Stimulated activated naive CD4-positive, alpha-beta T cell (primary cell): ENCODE measurements around the gene TSSK3.

Experiments used
- DNase-seq, 6 experiments: peaks; one replicate each; lab custom pipeline; 2025; lab: John Stamatoyannopoulos, UW

TSSK3 gene, protein sequence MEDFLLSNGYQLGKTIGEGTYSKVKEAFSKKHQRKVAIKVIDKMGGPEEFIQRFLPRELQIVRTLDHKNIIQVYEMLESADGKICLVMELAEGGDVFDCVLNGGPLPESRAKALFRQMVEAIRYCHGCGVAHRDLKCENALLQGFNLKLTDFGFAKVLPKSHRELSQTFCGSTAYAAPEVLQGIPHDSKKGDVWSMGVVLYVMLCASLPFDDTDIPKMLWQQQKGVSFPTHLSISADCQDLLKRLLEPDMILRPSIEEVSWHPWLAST

DNA sequence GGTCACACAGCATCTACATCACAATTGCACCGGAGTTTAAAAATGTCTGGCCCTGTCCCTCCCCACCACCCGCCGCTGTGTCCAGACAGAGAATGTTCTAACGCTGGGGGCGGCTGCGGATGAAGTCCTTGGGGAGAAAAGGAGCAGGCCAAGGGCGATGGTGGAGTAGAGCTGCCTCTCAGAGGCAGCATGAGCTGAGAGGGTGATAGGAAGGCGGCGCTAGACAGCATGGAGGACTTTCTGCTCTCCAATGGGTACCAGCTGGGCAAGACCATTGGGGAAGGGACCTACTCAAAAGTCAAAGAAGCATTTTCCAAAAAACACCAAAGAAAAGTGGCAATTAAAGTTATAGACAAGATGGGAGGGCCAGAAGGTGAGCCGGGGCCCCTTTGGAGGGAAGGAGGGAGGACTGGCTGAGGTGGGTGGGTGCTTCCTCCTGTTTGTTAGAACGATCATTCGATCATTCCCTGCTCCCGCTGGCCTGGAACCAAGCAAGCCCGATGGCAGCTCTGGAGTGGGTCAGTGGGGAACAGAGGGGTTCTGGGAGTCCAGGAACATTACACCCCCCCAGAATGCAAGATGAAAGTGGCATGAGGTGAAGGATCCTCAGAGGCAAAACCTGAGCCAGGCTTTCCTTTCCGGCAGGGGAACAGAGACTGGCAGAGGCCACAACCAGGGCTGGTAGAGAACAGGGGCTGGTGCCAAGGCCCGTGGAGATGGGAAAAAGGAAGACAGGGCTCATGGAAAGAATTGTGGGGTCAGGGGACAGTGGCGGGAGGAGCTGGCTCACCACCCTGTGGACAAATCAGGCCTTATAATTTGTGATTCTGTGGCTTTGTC lies at the start of gene TSSK3, which contains the start of gene FAM229A:
TSS of gene TSSK3 (plus strand) at position 66 of the 840 bp plus-strand sequence. CDS start at position 229, 163 bp downstream.
TSS of gene FAM229A (minus strand) at position 12 of the 840 bp plus-strand sequence. CDS start 394 bp downstream, outside the sequence.
- no peak for DNase-seq

DNA sequence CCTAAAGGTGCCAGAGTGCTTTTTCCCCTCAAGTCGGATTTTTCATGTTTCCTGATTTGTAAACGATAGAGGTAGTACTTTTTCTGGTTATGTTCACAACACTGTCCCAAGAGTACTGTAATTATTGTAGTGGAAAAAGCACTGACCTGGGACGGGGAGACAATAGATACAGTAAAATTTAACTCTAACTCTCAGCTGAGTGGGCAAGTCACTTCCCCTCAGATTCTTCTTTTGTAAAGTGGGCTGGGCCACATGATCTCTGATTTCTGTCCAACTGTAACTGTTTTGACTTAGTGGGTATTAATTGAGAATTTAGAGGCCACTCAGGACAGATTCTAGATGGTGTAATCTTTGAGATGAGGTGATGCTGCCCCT lies 45.4 kb upstream of the TSSK3 start:
- no peak for DNase-seq

DNA sequence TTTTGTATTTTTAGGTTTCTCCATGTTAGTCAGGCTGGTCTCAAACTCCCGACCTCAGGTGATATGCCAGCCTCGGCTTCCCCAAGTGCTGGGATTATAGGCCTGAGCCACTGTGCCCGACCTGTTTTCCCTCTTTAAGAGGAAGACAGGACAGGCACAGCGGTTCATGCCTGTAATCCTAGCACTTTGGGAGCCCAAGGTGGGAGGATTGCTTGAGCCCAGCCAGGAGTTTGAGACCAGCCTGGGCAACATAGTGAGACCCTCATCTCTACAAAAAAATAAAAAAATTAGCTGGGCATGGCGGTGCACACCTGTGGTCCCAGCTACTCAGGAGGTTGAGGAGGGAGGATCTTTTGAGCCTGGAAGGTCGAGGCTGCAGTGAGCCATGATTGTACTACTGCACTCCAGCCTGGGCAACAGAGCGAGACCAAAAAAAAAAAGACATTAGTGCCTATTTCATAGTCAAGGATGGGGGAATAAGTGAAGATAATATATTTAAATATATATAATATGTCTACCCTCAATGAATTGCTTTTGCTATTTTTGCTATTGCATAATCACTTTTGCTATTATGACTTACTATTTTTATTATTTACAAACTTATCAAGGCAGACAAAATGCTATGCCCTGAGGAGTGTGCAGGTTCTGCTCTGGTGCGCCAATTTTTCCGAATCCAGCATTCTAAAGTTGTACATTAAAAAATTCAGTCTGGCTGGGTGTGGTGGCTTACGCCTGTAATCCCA lies 44.0 kb upstream of the TSSK3 start:
- DNase-seq: no peak

DNA sequence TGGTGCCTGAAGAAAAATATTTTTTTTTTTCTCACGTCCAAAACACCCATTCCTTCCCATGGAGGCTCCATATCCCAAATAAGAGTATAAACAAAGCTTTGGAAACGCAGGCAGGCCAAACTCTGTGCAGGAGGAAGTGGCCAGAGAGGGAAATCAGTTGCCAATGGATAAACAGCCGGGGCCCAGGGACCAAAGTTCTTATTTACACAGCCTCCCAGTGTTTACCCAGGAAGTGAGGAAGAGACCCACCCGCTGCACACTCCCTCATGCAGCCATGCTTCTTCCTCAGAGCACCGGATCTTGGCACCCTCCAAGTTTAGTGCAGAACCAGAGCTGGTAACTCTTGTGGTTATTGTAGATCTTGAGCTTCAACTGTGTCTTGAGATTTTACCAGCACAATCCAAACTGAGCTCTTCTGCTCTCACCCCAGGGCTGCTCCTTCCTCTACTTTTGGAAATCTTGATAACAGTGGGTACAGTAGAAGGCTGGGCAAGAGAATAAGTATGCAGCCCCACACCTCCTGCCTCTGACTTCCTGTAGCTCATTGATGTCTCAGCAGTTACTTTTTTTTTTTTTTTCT lies 40.5 kb upstream of the TSSK3 start:
- DNase-seq: peak in 4 of 6 experiments; percentile 36 to 68 (median 57)

DNA sequence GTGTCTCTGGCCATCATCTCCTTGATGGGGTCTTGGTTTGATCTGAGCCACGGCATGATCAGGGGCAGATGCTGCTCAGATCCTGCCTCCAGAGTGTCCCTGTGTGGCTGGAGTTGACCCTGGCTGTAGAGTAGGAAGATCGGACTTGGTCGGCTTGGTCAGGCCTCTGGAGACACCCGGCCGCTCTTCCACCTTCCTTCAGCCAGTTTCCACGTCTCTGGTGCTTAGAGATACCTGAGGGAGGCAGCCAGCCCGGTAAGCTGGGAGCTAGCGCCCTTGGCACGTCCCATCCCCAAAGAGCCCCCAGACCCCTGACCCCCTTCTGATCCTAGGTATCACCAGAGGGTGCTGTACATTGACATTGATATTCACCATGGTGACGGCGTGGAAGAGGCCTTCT lies 35.1 kb upstream of the TSSK3 start:
- DNase-seq: no peak

DNA sequence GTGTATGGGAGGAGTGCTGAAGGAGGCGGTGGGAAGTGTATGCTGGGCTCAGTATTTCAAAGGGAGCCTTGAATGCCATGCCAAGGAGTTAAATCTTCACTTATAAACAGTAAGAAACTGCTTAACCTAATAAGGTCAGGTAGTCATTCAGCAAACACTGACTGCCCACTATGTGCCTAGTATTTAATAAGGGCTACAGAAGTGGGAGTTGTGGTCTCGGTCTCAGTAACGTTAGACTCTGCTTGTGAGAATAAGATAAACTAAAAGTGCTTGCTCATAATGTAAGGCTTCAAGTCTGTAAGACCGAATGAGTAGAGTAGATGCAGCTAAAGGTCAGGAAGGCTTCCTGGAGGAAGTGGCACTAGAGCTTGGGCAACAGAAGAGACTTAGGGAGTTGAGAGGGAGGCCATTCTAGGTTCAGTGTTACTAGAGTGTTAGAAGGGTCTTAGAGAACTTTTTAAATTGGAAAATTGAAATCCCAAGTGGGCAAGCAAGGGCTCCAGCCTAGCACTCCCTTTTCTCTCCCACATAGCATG lies 32.3 kb upstream of the TSSK3 start:
- DNase-seq: no peak

DNA sequence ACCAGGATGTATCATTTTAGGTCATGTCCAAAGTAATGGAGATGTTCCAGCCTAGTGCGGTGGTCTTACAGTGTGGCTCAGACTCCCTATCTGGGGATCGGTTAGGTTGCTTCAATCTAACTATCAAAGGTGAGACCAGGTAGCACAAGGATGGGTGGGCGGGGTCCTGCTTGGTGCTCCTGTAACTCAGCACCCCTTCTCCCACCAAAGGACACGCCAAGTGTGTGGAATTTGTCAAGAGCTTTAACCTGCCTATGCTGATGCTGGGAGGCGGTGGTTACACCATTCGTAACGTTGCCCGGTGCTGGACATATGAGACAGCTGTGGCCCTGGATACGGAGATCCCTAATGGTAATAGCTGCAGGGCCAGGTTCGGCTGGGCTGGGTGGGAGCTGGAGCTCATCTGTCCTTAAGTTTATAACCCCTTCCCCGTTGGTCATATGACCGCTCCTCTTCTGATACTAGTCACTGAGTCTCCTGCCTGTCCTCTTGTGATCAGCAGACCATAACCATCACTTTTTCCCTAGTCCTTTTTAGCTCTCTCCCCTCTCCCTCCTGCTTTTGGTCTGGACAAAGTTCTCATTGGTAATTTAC lies 31.7 kb upstream of the TSSK3 start:
- DNase-seq: no peak

DNA sequence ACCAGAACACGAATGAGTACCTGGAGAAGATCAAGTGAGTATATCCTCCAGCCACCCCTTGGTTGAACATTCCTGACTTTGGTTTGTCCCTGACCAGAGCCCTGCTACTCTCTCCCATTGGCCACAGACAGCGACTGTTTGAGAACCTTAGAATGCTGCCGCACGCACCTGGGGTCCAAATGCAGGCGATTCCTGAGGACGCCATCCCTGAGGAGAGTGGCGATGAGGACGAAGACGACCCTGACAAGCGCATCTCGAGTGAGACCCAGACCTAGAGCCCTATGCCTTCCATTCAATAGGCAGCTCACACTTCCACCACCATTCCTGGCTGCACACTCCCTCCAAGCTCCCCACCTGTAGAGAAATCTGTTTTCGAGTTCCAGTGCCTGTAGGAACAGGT lies 30.8 kb upstream of the TSSK3 start:
- no peak for DNase-seq

DNA sequence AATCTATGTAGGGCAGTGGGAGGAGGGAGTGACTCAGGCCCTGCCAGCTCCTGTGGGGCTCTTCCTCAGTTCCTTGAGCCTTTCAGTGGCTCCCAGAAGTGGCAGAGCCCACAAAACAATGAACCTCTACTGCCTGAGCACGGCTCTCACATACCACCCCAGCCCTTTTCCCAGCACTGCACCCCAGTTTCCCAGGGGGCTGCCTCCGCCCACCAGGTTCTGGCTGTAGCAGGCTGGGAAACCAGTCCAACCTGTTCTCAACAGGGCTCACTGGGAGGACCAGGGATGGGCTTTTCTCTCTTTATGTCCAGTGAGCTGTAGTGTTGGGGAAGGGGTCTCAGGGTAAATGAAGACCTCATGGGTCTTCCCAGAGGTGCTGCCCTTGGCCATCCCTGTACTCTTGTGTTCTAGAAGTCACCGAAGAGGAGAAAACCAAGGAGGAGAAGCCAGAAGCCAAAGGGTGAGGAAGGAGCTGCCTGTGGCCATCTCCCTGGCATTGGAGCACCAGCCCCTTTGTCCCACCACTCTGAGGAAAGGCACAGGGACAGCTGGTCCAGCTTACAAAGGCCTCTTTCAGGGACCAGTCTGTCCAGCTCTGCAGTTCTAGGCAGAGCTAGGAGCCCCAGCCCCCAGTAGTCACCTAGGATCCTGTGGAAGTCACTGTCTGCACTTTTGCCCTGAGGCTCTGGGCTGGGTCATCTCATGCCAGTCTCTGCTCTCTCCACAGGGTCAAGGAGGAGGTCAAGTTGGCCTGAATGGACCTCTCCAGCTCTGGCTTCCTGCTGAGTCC lies 29.9 kb upstream of the TSSK3 start:
- no peak for DNase-seq

DNA sequence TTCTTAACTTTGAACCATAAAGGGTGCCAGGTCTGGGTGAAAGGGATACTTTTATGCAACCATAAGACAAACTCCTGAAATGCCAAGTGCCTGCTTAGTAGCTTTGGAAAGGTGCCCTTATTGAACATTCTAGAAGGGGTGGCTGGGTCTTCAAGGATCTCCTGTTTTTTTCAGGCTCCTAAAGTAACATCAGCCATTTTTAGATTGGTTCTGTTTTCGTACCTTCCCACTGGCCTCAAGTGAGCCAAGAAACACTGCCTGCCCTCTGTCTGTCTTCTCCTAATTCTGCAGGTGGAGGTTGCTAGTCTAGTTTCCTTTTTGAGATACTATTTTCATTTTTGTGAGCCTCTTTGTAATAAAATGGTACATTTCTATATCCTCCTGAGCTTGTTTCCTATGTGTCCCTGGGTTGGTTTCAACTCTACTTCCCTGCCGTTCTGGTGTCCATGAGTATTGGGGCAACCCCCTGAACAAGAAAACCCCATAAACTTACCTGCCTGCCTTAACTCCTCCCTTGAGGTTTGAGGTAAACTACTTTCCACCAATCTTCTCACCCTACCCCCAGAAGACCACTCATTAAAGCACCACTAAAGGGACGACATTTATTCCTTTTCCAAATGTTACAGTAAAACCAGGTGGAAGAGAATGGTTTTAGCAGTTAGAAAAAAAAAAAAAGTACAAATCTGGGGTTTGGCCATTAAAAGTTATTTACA lies 28.9 kb upstream of the TSSK3 start:
- no peak for DNase-seq

DNA sequence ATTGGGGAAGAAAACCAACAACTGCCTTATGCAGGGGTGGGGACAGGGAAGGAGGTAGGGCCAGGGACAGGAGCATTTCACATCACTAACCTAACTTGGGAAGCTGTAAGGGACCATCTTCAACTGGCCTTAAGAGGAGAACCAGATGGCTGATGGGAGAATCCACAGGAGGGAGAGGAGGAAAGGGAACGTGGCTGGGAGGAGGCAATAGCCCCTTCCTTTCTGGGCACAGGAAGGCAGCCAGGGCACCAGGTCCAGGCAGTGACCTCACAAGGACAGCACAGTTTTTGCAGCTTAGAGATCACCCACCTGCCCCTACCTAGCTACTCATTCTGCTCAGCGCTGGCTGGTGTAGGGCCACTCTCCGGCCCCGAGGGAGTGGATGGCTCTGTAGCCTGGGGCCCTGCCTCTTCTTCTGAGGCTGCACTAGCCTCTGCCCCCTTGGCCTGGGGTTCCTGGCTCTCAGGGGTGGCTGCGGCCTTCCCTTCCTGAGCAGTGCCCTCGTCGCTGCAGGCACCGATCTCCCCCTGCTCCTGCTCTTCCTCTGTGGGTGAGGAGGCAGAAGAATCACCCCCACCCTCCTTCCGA lies 28.0 kb upstream of the TSSK3 start:
- DNase-seq: no peak

DNA sequence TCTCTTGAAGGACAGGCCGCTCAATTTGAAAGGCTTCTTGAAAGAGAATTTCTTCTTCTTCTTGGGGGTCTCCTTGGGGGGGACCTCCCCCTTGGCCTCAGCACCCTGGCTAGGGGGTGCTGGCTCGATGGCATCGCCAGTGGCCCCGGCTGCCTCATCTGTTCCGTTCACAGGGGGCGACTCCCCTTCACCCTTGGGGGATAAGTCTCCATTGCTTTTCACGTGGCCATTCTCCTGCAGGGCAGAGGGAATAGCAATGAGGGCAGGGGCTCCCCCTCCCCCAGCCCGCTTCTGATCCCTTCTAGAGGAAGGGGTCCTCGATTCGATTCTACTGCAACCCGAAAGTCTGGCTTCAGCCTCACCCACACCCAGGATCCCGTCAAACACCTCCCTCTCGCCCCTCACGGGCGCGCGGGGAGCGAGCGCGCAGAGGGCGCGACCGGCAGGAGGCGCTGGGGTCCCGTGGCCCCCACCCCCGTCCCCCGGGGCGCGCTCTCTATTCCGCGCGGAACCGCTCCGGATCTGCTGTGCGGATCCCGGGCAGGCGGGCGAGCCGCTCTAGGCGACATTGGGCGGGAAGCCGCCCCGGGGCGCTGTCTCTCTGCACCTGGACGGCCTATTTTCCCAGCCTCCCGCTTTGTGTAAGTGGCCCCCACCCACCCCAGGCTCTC lies 27.3 kb upstream of the TSSK3 start:
- DNase-seq: peak; percentile 47 to 80 (median 70)

DNA sequence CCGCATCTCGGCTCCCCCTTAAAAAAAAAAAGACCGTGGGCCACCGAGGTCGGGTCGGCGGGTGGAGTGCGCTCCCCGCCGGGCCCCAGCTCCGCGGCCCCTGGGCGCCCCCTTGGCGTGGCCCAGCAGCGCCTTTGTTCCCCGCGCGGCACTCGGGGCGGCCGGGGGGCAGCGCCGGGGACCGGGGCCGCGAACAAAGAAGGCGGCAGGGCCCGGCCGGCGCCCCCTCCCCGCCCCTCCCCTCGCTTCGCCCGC lies 26.9 kb upstream of the TSSK3 start:
- peak in 1 of 6 experiments; percentile 44 for DNase-seq

DNA sequence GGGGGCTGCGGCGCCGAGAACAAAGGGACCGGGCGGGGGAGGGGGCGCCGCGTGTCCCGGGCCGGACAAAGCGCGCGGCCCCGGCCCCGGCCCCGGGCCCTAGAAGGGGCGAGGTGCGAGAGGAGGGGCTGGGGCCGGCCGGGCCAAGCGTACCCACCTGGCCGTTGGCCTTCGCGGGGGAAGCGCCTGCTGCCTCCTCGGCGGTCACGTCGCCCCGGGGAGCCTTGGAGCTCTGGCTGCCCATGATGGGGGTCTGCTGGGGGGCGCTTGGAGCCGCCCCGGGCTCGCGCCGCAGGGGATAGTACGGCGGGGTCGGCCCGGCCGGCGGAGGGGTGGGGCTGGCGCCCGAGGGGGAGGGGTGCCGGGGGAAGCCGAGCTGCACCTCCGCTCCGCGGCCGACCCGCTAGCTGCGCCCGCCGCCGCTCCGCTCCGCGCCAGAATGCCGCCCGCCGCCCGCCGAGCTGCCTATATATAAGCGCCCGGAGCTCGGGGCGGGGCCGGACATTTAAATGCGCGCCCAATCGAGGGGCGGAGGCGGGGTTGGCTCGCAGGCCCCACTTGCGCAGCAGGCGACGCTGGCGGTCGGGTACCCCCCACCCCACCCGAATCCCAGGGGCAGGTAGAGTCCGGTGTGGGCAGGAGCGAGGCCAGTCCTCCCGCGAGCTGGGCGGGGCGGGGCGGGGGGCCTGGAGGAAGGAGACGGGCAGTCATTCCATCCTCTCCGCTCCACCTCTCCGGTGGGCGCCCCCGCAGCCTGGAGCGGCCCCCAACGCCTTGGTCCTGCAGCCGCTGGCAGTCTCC lies 26.3 kb upstream of the TSSK3 start, which contains the start of gene MARCKSL1:
TSS of gene MARCKSL1 (minus strand) at position 444 of the 801 bp plus-strand sequence. CDS start at position 244, 200 bp downstream.
- DNase-seq: peak; percentile 76 to 90 (median 88)

DNA sequence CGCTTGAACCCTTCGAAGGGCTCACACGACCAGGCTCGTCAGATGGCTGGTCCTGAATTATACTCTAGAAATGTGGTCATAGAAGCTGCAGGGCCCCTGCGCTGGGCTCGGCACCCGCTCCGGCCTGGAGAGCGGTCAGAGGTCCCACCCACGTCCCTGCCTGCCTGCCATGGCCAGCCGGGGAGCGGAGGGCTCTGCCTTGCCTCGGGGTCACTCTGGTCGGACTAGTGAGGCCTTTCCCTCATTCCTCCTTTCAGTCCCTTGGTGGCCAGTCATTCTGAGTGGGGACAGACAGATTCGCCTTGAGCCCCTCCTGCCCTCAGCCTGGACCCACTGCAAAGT lies 25.8 kb upstream of the TSSK3 start:
- DNase-seq: no peak

DNA sequence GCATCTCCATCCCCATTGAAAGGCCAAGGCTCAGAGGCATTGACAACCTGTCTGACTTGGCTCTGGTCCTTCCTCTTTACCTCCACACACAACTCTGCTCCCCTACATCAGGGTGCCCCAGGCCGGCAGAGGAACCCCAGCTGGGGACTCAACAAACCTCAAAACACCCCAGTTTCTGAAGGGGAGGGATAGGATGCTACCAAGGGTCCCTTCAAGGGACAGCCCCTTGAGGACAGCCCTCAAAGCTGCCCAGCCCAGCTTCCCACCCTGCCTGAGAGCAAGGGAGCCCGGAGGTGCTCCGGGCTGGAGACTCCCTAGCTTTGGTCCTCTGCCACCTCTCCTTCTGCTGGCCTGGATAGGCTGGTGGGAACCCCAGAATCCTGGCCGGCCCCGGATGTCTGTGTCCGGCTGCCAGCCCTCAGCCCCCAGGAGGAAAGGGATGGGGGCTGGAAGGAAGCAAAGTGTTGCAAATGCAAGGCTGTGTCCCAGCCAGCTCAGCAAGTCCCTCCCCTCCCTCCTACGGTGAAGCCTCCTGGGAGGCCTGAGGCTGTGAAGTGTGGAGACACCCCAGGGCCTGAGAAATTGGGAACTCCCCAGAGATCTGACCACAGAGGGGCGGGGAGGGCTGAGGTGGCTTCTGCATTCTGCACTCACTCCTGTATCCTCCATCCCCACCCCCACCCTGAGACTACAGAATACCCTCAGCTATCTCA lies 25.2 kb upstream of the TSSK3 start:
- peak in 4 of 6 experiments; percentile 22 to 41 (median 36) for DNase-seq

DNA sequence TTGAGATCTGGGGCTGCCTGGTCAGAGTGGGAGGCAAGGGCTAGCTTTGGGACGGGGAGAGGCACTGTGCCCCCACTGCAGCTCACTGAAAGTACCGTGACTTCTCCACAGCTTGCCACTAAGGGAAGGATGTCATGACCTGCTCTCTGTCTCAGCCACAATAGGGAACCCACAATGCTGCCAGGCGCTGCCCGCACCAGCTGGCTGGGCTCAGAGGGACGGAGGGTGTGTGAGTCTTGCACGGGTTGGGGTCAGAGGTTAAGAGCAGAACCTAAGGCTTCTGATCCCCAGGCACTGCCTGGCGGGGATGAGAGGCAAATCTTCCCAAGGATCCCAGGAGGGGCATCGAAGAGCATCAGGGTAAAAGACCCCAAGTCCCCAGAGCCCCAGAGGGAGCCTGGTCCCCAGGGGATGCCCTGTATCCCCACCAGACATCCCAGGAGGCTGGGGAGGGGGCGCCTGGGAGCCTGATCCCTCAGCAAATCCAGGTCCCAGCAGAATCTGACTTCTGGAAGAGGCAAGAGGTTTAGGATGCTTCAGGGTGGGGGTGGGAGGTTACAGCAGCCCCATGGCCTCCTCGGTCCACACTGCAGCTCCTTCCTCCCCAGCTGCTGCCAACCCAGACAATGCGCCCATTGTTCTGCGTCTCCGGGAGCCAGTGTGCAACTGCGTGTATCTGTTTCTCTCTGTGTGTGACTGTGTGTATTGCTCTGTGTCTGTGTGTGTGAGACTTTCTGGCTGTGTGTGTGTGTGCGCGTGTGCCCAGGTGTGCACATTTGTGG lies 24.3 kb upstream of the TSSK3 start:
- DNase-seq: no peak
